H9 (cell line): ENCODE measurements around the gene LIPC. TPM values are rescaled to one million over a fixed set of nuclear protein-coding genes. Genes with fewer than 3 reads are reported as not detected.

Source experiments
- DNase-seq: peaks from one replicate; pipeline ENCODE4 v3.0.0-alpha.2; 2017
- H2AFZ ChIP-seq: one replicate; pipeline ENCODE4 v1.6.1; 2013; ENCODE audit warnings: mild to moderate bottlenecking, low read length, control low read depth, moderate library complexity
- H2AK5ac ChIP-seq: 2 replicates; pipeline ENCODE4 v1.6.1; 2013; ENCODE audit warnings: low read length, control low read depth, mixed read lengths; ENCODE audit not compliant: insufficient read length
- H2BK120ac ChIP-seq: one replicate; pipeline ENCODE4 v1.6.1; 2013; ENCODE audit warnings: low read depth, mild to moderate bottlenecking, low read length, control low read depth, inconsistent platforms; ENCODE audit not compliant: poor library complexity, severe bottlenecking
- H2BK12ac ChIP-seq: 2 replicates; pipeline ENCODE4 v1.6.1; 2013; ENCODE audit warnings: low read length, control low read depth, mixed read lengths, low read depth; ENCODE audit not compliant: insufficient read length
- H2BK15ac ChIP-seq: 2 replicates; pipeline ENCODE4 v1.6.1; 2013; ENCODE audit warnings: low read depth, low read length, control low read depth
- H2BK20ac ChIP-seq: one replicate; pipeline ENCODE4 v1.6.1; 2013; ENCODE audit warnings: low read depth, mild to moderate bottlenecking, low read length, control low read depth, inconsistent platforms; ENCODE audit not compliant: poor library complexity, severe bottlenecking
- H2BK5ac ChIP-seq: 2 replicates; pipeline ENCODE4 v1.6.1; 2013; ENCODE audit warnings: low read length, control low read depth, mixed read lengths; ENCODE audit not compliant: insufficient read length
- H3K14ac ChIP-seq: 2 replicates; pipeline ENCODE4 v1.6.1; 2013; ENCODE audit warnings: low read length, control low read depth; ENCODE audit not compliant: insufficient read depth
- H3K18ac ChIP-seq: 2 replicates; pipeline ENCODE4 v1.6.1; 2013; ENCODE audit warnings: low read depth, mild to moderate bottlenecking, mixed read lengths, low read length, control low read depth; ENCODE audit not compliant: insufficient read length
- H3K23ac ChIP-seq: 2 replicates; pipeline ENCODE4 v1.6.1; 2013; ENCODE audit warnings: low read length, control low read depth, mixed read lengths, low read depth; ENCODE audit not compliant: insufficient read length
- H3K23me2 ChIP-seq: 2 replicates; pipeline ENCODE4 v1.6.1; 2013; ENCODE audit warnings: low read depth, mild to moderate bottlenecking, mixed read lengths, low read length, control low read depth; ENCODE audit not compliant: insufficient read length, poor library complexity, severe bottlenecking
- H3K27ac ChIP-seq: 2 replicates; pipeline ENCODE4 v1.5.1; 2013; ENCODE audit warnings: low read length, control low read depth, mixed read lengths, low read depth; ENCODE audit not compliant: insufficient read length
- H3K27me3 ChIP-seq: 2 replicates; pipeline ENCODE4 v1.6.1; 2013; ENCODE audit warnings: low read length, control low read depth, inconsistent platforms; ENCODE audit not compliant: insufficient read depth
- H3K4ac ChIP-seq: 2 replicates; pipeline ENCODE4 v1.6.1; 2013; ENCODE audit warnings: low read depth, mild to moderate bottlenecking, control low read depth, inconsistent platforms, low read length, moderate library complexity
- H3K4me1 ChIP-seq: 2 replicates; pipeline ENCODE4 v1.6.1; 2013; ENCODE audit warnings: low read length, control low read depth, inconsistent platforms; ENCODE audit not compliant: insufficient read depth
- H3K4me2 ChIP-seq: 2 replicates; pipeline ENCODE4 v1.6.1; 2013; ENCODE audit warnings: low read length, control low read depth, mixed read lengths; ENCODE audit not compliant: insufficient read length, insufficient read depth
- H3K56ac ChIP-seq: 2 replicates; pipeline ENCODE4 v1.6.1; 2013; ENCODE audit warnings: low read depth, mild to moderate bottlenecking, mixed read lengths, low read length, control low read depth; ENCODE audit not compliant: insufficient read length
- H3K79me1 ChIP-seq: 2 replicates; pipeline ENCODE4 v1.6.1; 2013; ENCODE audit warnings: low read depth, mild to moderate bottlenecking, moderate library complexity, low read length, control low read depth, inconsistent platforms; ENCODE audit not compliant: insufficient read depth, poor library complexity, severe bottlenecking
- H3K79me2 ChIP-seq: 2 replicates; pipeline ENCODE4 v1.6.1; 2013; ENCODE audit warnings: low read length, control low read depth, inconsistent platforms; ENCODE audit not compliant: insufficient read depth
- H3K9ac ChIP-seq: 2 replicates; pipeline ENCODE4 v1.6.1; 2013; ENCODE audit warnings: low read length, control low read depth, mixed read lengths; ENCODE audit not compliant: insufficient read length; ENCODE audit errors: extremely low read depth
- H3K9me3 ChIP-seq: one replicate; pipeline ENCODE4 v1.6.1; 2013; ENCODE audit warnings: low read depth, low read length, inconsistent platforms; ENCODE audit not compliant: control insufficient read depth
- H3T11ph ChIP-seq: one replicate; pipeline ENCODE4 v1.6.1; 2013; ENCODE audit warnings: mild to moderate bottlenecking, low read length, control low read depth, inconsistent platforms
- H4K20me1 ChIP-seq: one replicate; pipeline ENCODE4 v1.6.1; 2013; ENCODE audit not compliant: control insufficient read depth, insufficient read length, insufficient read depth
- H4K5ac ChIP-seq: 2 replicates; pipeline ENCODE4 v1.6.1; 2013; ENCODE audit warnings: low read depth, mild to moderate bottlenecking, mixed read lengths, low read length, control low read depth; ENCODE audit not compliant: insufficient read length
- H4K8ac ChIP-seq: replicated peaks from 2 replicates; pipeline ENCODE4 v1.6.1; 2013; ENCODE audit warnings: low read length, control low read depth, mixed read lengths, low read depth; ENCODE audit not compliant: insufficient read length
- H4K91ac ChIP-seq: 2 replicates; pipeline ENCODE4 v1.6.1; 2013; ENCODE audit warnings: low read depth, mild to moderate bottlenecking, moderate library complexity, mixed read lengths, low read length, control low read depth; ENCODE audit not compliant: insufficient read length
- H3K27ac Mint-ChIP-seq, 3 experiments: 2 replicates in 2 of 3; 3 replicates in 1 of 3; pipeline ENCODE4 v1.8.0; 2020 to 2021; ENCODE audit warnings: mixed read lengths in 3 of 3, mild to moderate bottlenecking in 1 of 3, moderate library complexity in 1 of 3
- H3K27me3 Mint-ChIP-seq: 2 replicates; pipeline ENCODE4 v1.8.0; 2021; ENCODE audit warnings: low read depth, mild to moderate bottlenecking, moderate library complexity, mixed read lengths
- H3K36me3 Mint-ChIP-seq, 3 experiments: 2 replicates in 2 of 3; 3 replicates in 1 of 3; pipeline ENCODE4 v1.8.0; 2020 to 2021; ENCODE audit warnings: low read depth in 3 of 3, mixed read lengths in 3 of 3; ENCODE audit not compliant: insufficient read depth in 1 of 3
- H3K4me1 Mint-ChIP-seq, 2 experiments: 2 replicates each; pipeline ENCODE4 v1.8.0; 2020; ENCODE audit warnings: mixed read lengths in 2 of 2
- H3K4me3 Mint-ChIP-seq, 2 experiments: 2 replicates in 1 of 2; 3 replicates in 1 of 2; pipeline ENCODE4 v1.8.0; 2020 to 2021; ENCODE audit warnings: mild to moderate bottlenecking in 2 of 2, mixed read lengths in 2 of 2, moderate library complexity in 1 of 2
- H3K9me3 Mint-ChIP-seq, 2 experiments: 2 replicates in 1 of 2; 3 replicates in 1 of 2; pipeline ENCODE4 v1.8.0; 2020; ENCODE audit warnings: mild to moderate bottlenecking in 2 of 2, mixed read lengths in 2 of 2, moderate library complexity in 1 of 2
- CTCF ChIP-seq: fragments of 200-600 bp; sonication (generic); conservative IDR thresholded peaks from 3 replicates; pipeline ENCODE4 v1.8.0; 2021; ENCODE audit warnings: antibody characterized with exemption, mild to moderate bottlenecking
- WGBS: extraction: QIAGEN DNeasy Blood & Tissue Kit; methylation state at CpG from one replicate; pipeline ENCODE4 v1.1.7; 2013; ENCODE audit warnings: missing lambda C conversion rate, low lambda C conversion rate, mixed read lengths; ENCODE audit not compliant: insufficient read length; ENCODE audit errors: extremely low coverage; 5-methylcytosine and 5-hydroxymethylcytosine counted together
- total RNA-seq: library from RNA; stranded (reverse); gene quantifications from 2 replicates; pipeline ENCODE4 v1.2.1, GENCODE V29; 2021

The LIPC gene
- total RNA-seq, 1 experiment from 2014 or later: not detected

- Histone ChIP-seq H2BK5ac (no peak overlapping the region), H4K8ac (no peak overlapping the region), H4K91ac (no peak overlapping the region), H3K9me3 (no peaks in the 10 kb centered on the region), H4K20me1 (no peaks in the 10 kb centered on the region), H2BK12ac (no peak overlapping the region), H3K14ac (no peak overlapping the region), H3K18ac (no peak overlapping the region), H3K27me3 (no peaks in the 10 kb centered on the region), H3K4me1 (no peaks in the 10 kb centered on the region), H2BK120ac (no peak overlapping the region), H2AK5ac (no peak overlapping the region), H3K79me1 (no peaks in the 10 kb centered on the region), H2BK15ac (no peak overlapping the region), H3K27ac (no peak overlapping the region), H3K79me2 (no peaks in the 10 kb centered on the region), H3K4ac (no peak overlapping the region), H2BK20ac (no peak overlapping the region), H3K56ac (no peak overlapping the region), H3K9ac (no peak overlapping the region), H3T11ph (no peak overlapping the region), H3K23ac (no peak overlapping the region), H2AFZ (no peak overlapping the region), H4K5ac (no peak overlapping the region), H3K4me2 (no peak overlapping the region), H3K23me2 (no peaks in the 10 kb centered on the region)
- Mint-ChIP-seq H3K36me3 (no peaks in the 10 kb centered on the region; a peak in 1 of 7 replicates), H3K4me3 (no peak overlapping the region), H3K4me1 (peaks cover 4 to 14% of the 10 kb centered on the region in 2 experiments; a peak in 3 of 4 replicates), H3K27ac (no peak overlapping the region), H3K9me3 (peaks cover 2 to 3% of the 10 kb centered on the region in 2 experiments; a peak in 1 of 5 replicates), H3K27me3 (peaks cover 1% of the 10 kb centered on the region)
- no peak for DNase-seq
- no CpG with 5 or more reads among the region's 3 CpGs for WGBS
- TF ChIP-seq CTCF: no peak
These were observed 79.8 kb downstream of the LIPC start for GRCh38 chr15:58511599-58511987.
